ENCODE results near the gene AURKA.

- TF ChIP-seq, protein P1, sequence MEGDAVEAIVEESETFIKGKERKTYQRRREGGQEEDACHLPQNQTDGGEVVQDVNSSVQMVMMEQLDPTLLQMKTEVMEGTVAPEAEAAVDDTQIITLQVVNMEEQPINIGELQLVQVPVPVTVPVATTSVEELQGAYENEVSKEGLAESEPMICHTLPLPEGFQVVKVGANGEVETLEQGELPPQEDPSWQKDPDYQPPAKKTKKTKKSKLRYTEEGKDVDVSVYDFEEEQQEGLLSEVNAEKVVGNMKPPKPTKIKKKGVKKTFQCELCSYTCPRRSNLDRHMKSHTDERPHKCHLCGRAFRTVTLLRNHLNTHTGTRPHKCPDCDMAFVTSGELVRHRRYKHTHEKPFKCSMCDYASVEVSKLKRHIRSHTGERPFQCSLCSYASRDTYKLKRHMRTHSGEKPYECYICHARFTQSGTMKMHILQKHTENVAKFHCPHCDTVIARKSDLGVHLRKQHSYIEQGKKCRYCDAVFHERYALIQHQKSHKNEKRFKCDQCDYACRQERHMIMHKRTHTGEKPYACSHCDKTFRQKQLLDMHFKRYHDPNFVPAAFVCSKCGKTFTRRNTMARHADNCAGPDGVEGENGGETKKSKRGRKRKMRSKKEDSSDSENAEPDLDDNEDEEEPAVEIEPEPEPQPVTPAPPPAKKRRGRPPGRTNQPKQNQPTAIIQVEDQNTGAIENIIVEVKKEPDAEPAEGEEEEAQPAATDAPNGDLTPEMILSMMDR (IDR thresholded peaks at IDR 0.05; ENCODE audit: insufficient read depth, low read depth, low read length): no peak
- TF ChIP-seq EZH2 (IDR thresholded peaks at IDR 0.05; ENCODE audit: insufficient read depth, low read length): no peak
These were observed 49.2 kb downstream of the AURKA start for GRCh38 chr20:56342783-56343182.
